Measurements from ENCODE around the gene KANSL1. TPM values are rescaled to one million over a fixed set of nuclear protein-coding genes. Genes with fewer than 3 reads are reported as not detected.
A peak's percentile ranks its signal among the peaks of the same experiment; 100 is the strongest.
"Not testable (repeated sequence)": the region's sequence is repeated elsewhere in the genome, so short reads cannot be mapped to it uniquely, and the experiment has no call there.

The KANSL1 gene
- total RNA-seq, 4 donors from 2014 or later, result 80.3 to 201 (median 146) TPM

- TF ChIP-seq POLR2A (IDR thresholded peaks at IDR 0.05) (no peak), EP300 (IDR thresholded peaks at IDR 0.05; ENCODE audit: low read depth) (no peak), CTCF (IDR thresholded peaks at IDR 0.05) (no peak), POLR2AphosphoS5 (IDR thresholded peaks at IDR 0.05) (peak in 2 of 3 donors; percentile 8 to 9)
Measured at GRCh38 chr17:46115699-46116098, 77.5 kb downstream of the KANSL1 start.

GRCh38 chr17:46111236-46111635 lies 82.0 kb downstream of the KANSL1 start:
- DNase-seq; intact Hi-C loops (cut with DNase I; ENCODE audit: low total_unique reads); H3K36me3 ChIP-seq; H3K4me3 ChIP-seq; H3K9me3 ChIP-seq; H3K27me3 ChIP-seq; H3K27ac ChIP-seq; in situ Hi-C loops (cut with MboI; ENCODE audit: low pct_ligation_motif_present in 1 of 4, low pct_unique_long_range_greater_than_20kb in 1 of 4, low sequenced_read_pairs in 3 of 4): not testable (repeated sequence)
- peaks cover 36 to 62% (median 46%) of the 10 kb centered on the region in 4 donors for H3K4me1 ChIP-seq
- WGBS, 2 donors (ENCODE audit: low coverage in 1 of 2), result 97 to 98% methylated on average over 11 of the region's 11 CpGs

More at GRCh38 chr17:46115699-46116098, 77.5 kb downstream of the KANSL1 start:
- H3K4me1 ChIP-seq, result peaks cover 15 to 61% (median 29%) of the 10 kb centered on the region in 4 donors
- no peak for DNase-seq
- H3K27me3 ChIP-seq, result no peaks in the 10 kb centered on the region
- peak overlapping the region in 2 of 4 donors; percentile 5 to 20 for H3K27ac ChIP-seq
- intact Hi-C loops (cut with DNase I; ENCODE audit: low total_unique reads) (no loop called here), in situ Hi-C loops (cut with MboI; ENCODE audit: low pct_ligation_motif_present in 1 of 4, low pct_unique_long_range_greater_than_20kb in 1 of 4, low sequenced_read_pairs in 3 of 4) (no loop called here)
- H3K9me3 ChIP-seq, result no peaks in the 10 kb centered on the region
- H3K4me3 ChIP-seq, result no peak overlapping the region
- 50 to 61% methylated on average over 3 to 6 of the region's 6 CpGs for WGBS, 2 donors (ENCODE audit: low coverage in 1 of 2)
- H3K36me3 ChIP-seq, result no peaks in the 10 kb centered on the region

DNA sequence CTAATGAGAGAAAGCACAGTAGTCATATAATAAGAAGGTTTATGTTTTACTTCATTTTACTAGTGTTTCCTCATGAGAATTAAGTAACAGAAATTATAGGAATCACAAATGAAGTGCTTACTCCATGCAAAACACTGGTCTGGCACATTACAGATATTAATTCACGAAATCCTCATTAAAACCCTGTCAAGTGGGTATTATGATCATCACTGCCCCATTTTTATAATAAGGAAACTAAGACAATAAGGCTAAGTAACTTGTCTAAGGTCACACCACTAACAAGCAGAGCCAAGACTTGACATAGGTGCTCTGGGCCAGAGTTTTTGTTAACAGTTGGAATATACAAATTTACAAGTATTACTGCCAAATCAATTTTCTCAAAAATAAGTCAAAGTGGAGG lies 83.0 kb downstream of the KANSL1 start:
- Histone ChIP-seq H3K27me3 (no peaks in the 10 kb centered on the region), H3K36me3 (no peaks in the 10 kb centered on the region), H3K27ac (peak overlapping the region in 1 of 4 donors; percentile 4), H3K9me3 (no peaks in the 10 kb centered on the region), H3K4me3 (no peak overlapping the region), H3K4me1 (peaks cover 36 to 52% (median 43%) of the 10 kb centered on the region in 4 donors)
- WGBS, 2 donors (ENCODE audit: low coverage in 1 of 2), result 59 to 63% methylated on average over 1 of the region's 1 CpG
- intact Hi-C loops (cut with DNase I; ENCODE audit: low total_unique reads) (no loop called here), in situ Hi-C loops (cut with MboI; ENCODE audit: low pct_ligation_motif_present in 1 of 4, low pct_unique_long_range_greater_than_20kb in 1 of 4, low sequenced_read_pairs in 3 of 4) (no loop called here)
- no peak for DNase-seq
- no peak for TF ChIP-seq EP300 (IDR thresholded peaks at IDR 0.05; ENCODE audit: low read depth)
- TF ChIP-seq POLR2AphosphoS5 (IDR thresholded peaks at IDR 0.05), result no peak
- no peak for TF ChIP-seq POLR2A (IDR thresholded peaks at IDR 0.05)
- TF ChIP-seq CTCF (IDR thresholded peaks at IDR 0.05), result no peak

GRCh38 chr17:46109603-46110189 lies 83.5 kb downstream of the KANSL1 start:
- H3K9me3 ChIP-seq, result no peaks in the 10 kb centered on the region
- H3K27ac ChIP-seq, result peak overlapping the region in 2 of 4 donors; percentile 37 to 60
- no peak overlapping the region for H3K4me3 ChIP-seq
- TF ChIP-seq POLR2AphosphoS5 (IDR thresholded peaks at IDR 0.05) (no peak), EP300 (IDR thresholded peaks at IDR 0.05; ENCODE audit: low read depth) (no peak)
- no peaks in the 10 kb centered on the region for H3K36me3 ChIP-seq
- 32 to 36% methylated on average over 2 of the region's 2 CpGs for WGBS, 2 donors (ENCODE audit: low coverage in 1 of 2)
- intact Hi-C loops (cut with DNase I; ENCODE audit: low total_unique reads), result no loop called here
- in situ Hi-C loops (cut with MboI; ENCODE audit: low pct_ligation_motif_present in 1 of 4, low pct_unique_long_range_greater_than_20kb in 1 of 4, low sequenced_read_pairs in 3 of 4), result no loop called here
- DNase-seq, result no peak
- no peaks in the 10 kb centered on the region for H3K27me3 ChIP-seq
- peaks cover 36 to 49% (median 41%) of the 10 kb centered on the region in 4 donors for H3K4me1 ChIP-seq

- Histone ChIP-seq H3K36me3 (no peaks in the 10 kb centered on the region), H3K9me3 (no peaks in the 10 kb centered on the region), H3K4me1 (peaks cover 36 to 57% (median 41%) of the 10 kb centered on the region in 4 donors), H3K27me3 (no peaks in the 10 kb centered on the region), H3K27ac (peak overlapping the region; percentile 37 to 60 (median 42)), H3K4me3 (no peak overlapping the region)
- in situ Hi-C loops (cut with MboI; ENCODE audit: low pct_ligation_motif_present in 1 of 4, low pct_unique_long_range_greater_than_20kb in 1 of 4, low sequenced_read_pairs in 3 of 4), result no loop called here
- DNase-seq, result no peak
- 42 to 53% methylated on average over 1 to 4 of the region's 4 CpGs for WGBS, 2 donors (ENCODE audit: low coverage in 1 of 2)
- no peak for TF ChIP-seq EP300 (IDR thresholded peaks at IDR 0.05; ENCODE audit: low read depth)
- TF ChIP-seq CTCF (IDR thresholded peaks at IDR 0.05), result no peak
- TF ChIP-seq POLR2AphosphoS5 (IDR thresholded peaks at IDR 0.05), result no peak
- intact Hi-C loops (cut with DNase I; ENCODE audit: low total_unique reads), result no loop called here
Measured at GRCh38 chr17:46108550-46109110, 84.6 kb downstream of the KANSL1 start.

All from transverse colon (tissue), 4 donors.